HEK293 (cell line): Measurements from ENCODE around the gene PDE1C.

Experiments used
- CTCF ChIA-PET: fragments of 350-600 bp; formaldehyde crosslinking; extraction: SDS; loops from one replicate; lab custom pipeline; 2021; ENCODE audit warnings: antibody characterized with exemption; lab: Yijun Ruan, JAX
- POLR2A ChIA-PET: fragments of 300-600 bp; formaldehyde crosslinking; extraction: SDS; loops from one replicate; lab custom pipeline; 2020; ENCODE audit warnings: antibody characterized with exemption, inconsistent platforms; lab: Yijun Ruan, JAX
- H3K27ac ChIP-seq: fragments of 200-500 bp; sonication (Bioruptor generic); 2 replicates; pipeline ENCODE4 v1.5.1; 2014; ENCODE audit warnings: low read depth, low read length, control low read depth, inconsistent platforms; ENCODE audit errors: extremely low read depth
- H3K36me3 ChIP-seq, 2 experiments: fragments of 200-500 bp in 1 of 2; sonication (Bioruptor generic) in 1 of 2; 1 replicate in 1 of 2; 2 replicates in 1 of 2; pipeline ENCODE4 v1.5.1; 2014 to 2017; ENCODE audit warnings: inconsistent platforms in 2 of 2, low read length in 2 of 2; ENCODE audit not compliant: control insufficient read depth in 2 of 2, insufficient read depth in 1 of 2
- H3K4me1 ChIP-seq: fragments of 200-500 bp; sonication (Bioruptor generic); 2 replicates; pipeline ENCODE4 v1.5.1; 2014; ENCODE audit warnings: mild to moderate bottlenecking, low read length, inconsistent platforms; ENCODE audit not compliant: control insufficient read depth, insufficient read depth
- H3K4me3 ChIP-seq: 2 replicates; pipeline ENCODE4 v1.5.1; 2011; ENCODE audit warnings: low read depth, mild to moderate bottlenecking, control low read depth, low read length, moderate library complexity
- H3K9me3 ChIP-seq: fragments of 200-500 bp; sonication (Bioruptor generic); 2 replicates; pipeline ENCODE4 v1.5.1; 2014; ENCODE audit warnings: low read depth, low read length, inconsistent platforms; ENCODE audit not compliant: control insufficient read depth, insufficient read depth
- BCL11B ChIP-seq: fragments of 450-650 bp; formaldehyde crosslinking; IDR thresholded peaks from 2 replicates; pipeline ENCODE4 v1.5.1; 2016; ENCODE audit warnings: low read depth, missing biosample characterization, missing genetic modification characterization
- GFI1B ChIP-seq: fragments of 450-650 bp; formaldehyde crosslinking; IDR thresholded peaks from 2 replicates; pipeline ENCODE4 v1.5.1; 2016; ENCODE audit warnings: missing biosample characterization, missing genetic modification characterization
- PBX3 ChIP-seq: sonication (generic); formaldehyde crosslinking; IDR thresholded peaks from 2 replicates; pipeline ENCODE4 v1.8.1; 2022; ENCODE audit warnings: mild to moderate bottlenecking, moderate library complexity, missing genetic modification reagents
- REPIN1 ChIP-seq: fragments of 450-650 bp; formaldehyde crosslinking; IDR thresholded peaks from 2 replicates; pipeline ENCODE4 v1.5.1; 2017; ENCODE audit warnings: missing biosample characterization, missing genetic modification characterization, low read depth
- ZNF140 ChIP-seq: fragments of 450-650 bp; formaldehyde crosslinking; IDR thresholded peaks from 2 replicates; pipeline ENCODE4 v1.5.1; 2016; ENCODE audit warnings: missing biosample characterization, missing genetic modification characterization
- ZNF239 ChIP-seq: fragments of 450-650 bp; formaldehyde crosslinking; IDR thresholded peaks from 2 replicates; pipeline ENCODE4 v1.5.1; 2016; ENCODE audit warnings: missing biosample characterization, missing genetic modification characterization
- ZNF26 ChIP-seq: fragments of 450-650 bp; formaldehyde crosslinking; IDR thresholded peaks from 2 replicates; pipeline ENCODE4 v1.5.1; 2016; ENCODE audit warnings: missing biosample characterization, missing genetic modification characterization
- ZNF266 ChIP-seq: fragments of 450-650 bp; formaldehyde crosslinking; IDR thresholded peaks from 2 replicates; pipeline ENCODE4 v1.5.1; 2016; ENCODE audit warnings: missing biosample characterization, missing genetic modification characterization, low read depth
- ZNF48 ChIP-seq: fragments of 450-650 bp; formaldehyde crosslinking; IDR thresholded peaks from 2 replicates; pipeline ENCODE4 v1.5.1; 2016; ENCODE audit warnings: missing biosample characterization, missing genetic modification characterization
- ZNF561 ChIP-seq: fragments of 450-650 bp; IDR thresholded peaks from 2 replicates; pipeline ENCODE4 v1.5.1; 2018; ENCODE audit warnings: missing biosample characterization, missing genetic modification characterization, borderline replicate concordance
- ZNF645 ChIP-seq: fragments of 450-650 bp; formaldehyde crosslinking; IDR thresholded peaks from 2 replicates; pipeline ENCODE4; 2016; ENCODE audit warnings: missing biosample characterization, missing genetic modification characterization
- ZNF664 ChIP-seq: fragments of 450-650 bp; formaldehyde crosslinking; IDR thresholded peaks from 2 replicates; pipeline ENCODE4 v1.5.1; 2016; ENCODE audit warnings: missing biosample characterization, missing genetic modification characterization
- ZNF704 ChIP-seq: fragments of 450-650 bp; formaldehyde crosslinking; IDR thresholded peaks from 2 replicates; pipeline ENCODE4 v1.5.1; 2016; ENCODE audit warnings: missing biosample characterization, missing genetic modification characterization
- ZNF785 ChIP-seq: fragments of 450-650 bp; formaldehyde crosslinking; IDR thresholded peaks from 2 replicates; pipeline ENCODE4 v1.5.1; 2016; ENCODE audit warnings: missing biosample characterization, missing genetic modification characterization
- ZNF791 ChIP-seq: fragments of 450-650 bp; formaldehyde crosslinking; IDR thresholded peaks from 2 replicates; pipeline ENCODE4 v1.5.1; 2016; ENCODE audit warnings: missing biosample characterization, missing genetic modification characterization
- ZSCAN18 ChIP-seq: fragments of 450-650 bp; formaldehyde crosslinking; IDR thresholded peaks from 2 replicates; pipeline ENCODE4 v1.5.1; 2016; ENCODE audit warnings: missing biosample characterization, missing genetic modification characterization

PDE1C gene

GRCh38 chr7:31735991-31736982 is 333.9 kb downstream of the PDE1C start (continued):
- TF ChIP-seq ZNF140: no peak
- TF ChIP-seq, all 188 proteins: peak for 3

- TF ChIP-seq ZSCAN18 (tag by site-specific recombination) (no peak), ZNF239 (tag by site-specific recombination) (no peak), ZNF26 (tag by site-specific recombination) (no peak), ZNF664 (tag by site-specific recombination) (no peak), ZNF645 (tag by site-specific recombination) (no peak), ZNF266 (tag by site-specific recombination) (no peak), ZNF704 (tag by site-specific recombination) (no peak), ZNF791 (tag by site-specific recombination) (no peak), PBX3 (CRISPR knock-in tag) (no peak), REPIN1 (tag by site-specific recombination) (no peak), BCL11B (tag by site-specific recombination) (no peak), GFI1B (tag by site-specific recombination) (no peak), ZNF785 (tag by site-specific recombination) (no peak), ZNF48 (tag by site-specific recombination) (no peak), ZNF561 (tag by site-specific recombination) (no peak)
- TF ChIP-seq, all 188 proteins: peak for 0
- CTCF ChIA-PET: interaction anchor here (0.6 to 1.2 kb wide), 5 partner anchors 10 to 601 kb away, joined by 3 to 7 read pairs (median 3); no protein-coding TSS in a partner anchor
- H3K27ac ChIP-seq: no peak overlapping the region
Measured at GRCh38 chr7:31734456-31734855, 335.8 kb downstream of the PDE1C start.

More at GRCh38 chr7:31734456-31734855, 335.8 kb downstream of the PDE1C start:
- POLR2A ChIA-PET: interaction anchor here (0.7 kb wide), 1 partner anchor 1270 kb away, joined by 3 read pairs; no protein-coding TSS in a partner anchor
- Histone ChIP-seq H3K9me3 (no peaks in the 10 kb centered on the region), H3K4me3 (no peak overlapping the region), H3K4me1 (no peaks in the 10 kb centered on the region), H3K36me3 (no peaks in the 10 kb centered on the region)
